H9 (cell line): ENCODE measurements around the gene GALT. TPM values are rescaled to one million over a fixed set of nuclear protein-coding genes. Genes with fewer than 3 reads are reported as not detected.

Experiments
- DNase-seq: peaks from one replicate; pipeline ENCODE4 v3.0.0-alpha.2; 2017
- H2AFZ ChIP-seq: one replicate; pipeline ENCODE4 v1.6.1; 2013; ENCODE audit warnings: mild to moderate bottlenecking, low read length, control low read depth, moderate library complexity
- H2AK5ac ChIP-seq: 2 replicates; pipeline ENCODE4 v1.6.1; 2013; ENCODE audit warnings: low read length, control low read depth, mixed read lengths; ENCODE audit not compliant: insufficient read length
- H2BK120ac ChIP-seq: one replicate; pipeline ENCODE4 v1.6.1; 2013; ENCODE audit warnings: low read depth, mild to moderate bottlenecking, low read length, control low read depth, inconsistent platforms; ENCODE audit not compliant: poor library complexity, severe bottlenecking
- H2BK12ac ChIP-seq: 2 replicates; pipeline ENCODE4 v1.6.1; 2013; ENCODE audit warnings: low read length, control low read depth, mixed read lengths, low read depth; ENCODE audit not compliant: insufficient read length
- H2BK15ac ChIP-seq: 2 replicates; pipeline ENCODE4 v1.6.1; 2013; ENCODE audit warnings: low read depth, low read length, control low read depth
- H2BK20ac ChIP-seq: one replicate; pipeline ENCODE4 v1.6.1; 2013; ENCODE audit warnings: low read depth, mild to moderate bottlenecking, low read length, control low read depth, inconsistent platforms; ENCODE audit not compliant: poor library complexity, severe bottlenecking
- H2BK5ac ChIP-seq: 2 replicates; pipeline ENCODE4 v1.6.1; 2013; ENCODE audit warnings: low read length, control low read depth, mixed read lengths; ENCODE audit not compliant: insufficient read length
- H3K14ac ChIP-seq: 2 replicates; pipeline ENCODE4 v1.6.1; 2013; ENCODE audit warnings: low read length, control low read depth; ENCODE audit not compliant: insufficient read depth
- H3K18ac ChIP-seq: 2 replicates; pipeline ENCODE4 v1.6.1; 2013; ENCODE audit warnings: low read depth, mild to moderate bottlenecking, mixed read lengths, low read length, control low read depth; ENCODE audit not compliant: insufficient read length
- H3K23ac ChIP-seq: 2 replicates; pipeline ENCODE4 v1.6.1; 2013; ENCODE audit warnings: low read length, control low read depth, mixed read lengths, low read depth; ENCODE audit not compliant: insufficient read length
- H3K23me2 ChIP-seq: 2 replicates; pipeline ENCODE4 v1.6.1; 2013; ENCODE audit warnings: low read depth, mild to moderate bottlenecking, mixed read lengths, low read length, control low read depth; ENCODE audit not compliant: insufficient read length, poor library complexity, severe bottlenecking
- H3K27ac ChIP-seq: 2 replicates; pipeline ENCODE4 v1.5.1; 2013; ENCODE audit warnings: low read length, control low read depth, mixed read lengths, low read depth; ENCODE audit not compliant: insufficient read length
- H3K27me3 ChIP-seq: 2 replicates; pipeline ENCODE4 v1.6.1; 2013; ENCODE audit warnings: low read length, control low read depth, inconsistent platforms; ENCODE audit not compliant: insufficient read depth
- H3K4ac ChIP-seq: 2 replicates; pipeline ENCODE4 v1.6.1; 2013; ENCODE audit warnings: low read depth, mild to moderate bottlenecking, control low read depth, inconsistent platforms, low read length, moderate library complexity
- H3K4me1 ChIP-seq: 2 replicates; pipeline ENCODE4 v1.6.1; 2013; ENCODE audit warnings: low read length, control low read depth, inconsistent platforms; ENCODE audit not compliant: insufficient read depth
- H3K4me2 ChIP-seq: 2 replicates; pipeline ENCODE4 v1.6.1; 2013; ENCODE audit warnings: low read length, control low read depth, mixed read lengths; ENCODE audit not compliant: insufficient read length, insufficient read depth
- H3K56ac ChIP-seq: 2 replicates; pipeline ENCODE4 v1.6.1; 2013; ENCODE audit warnings: low read depth, mild to moderate bottlenecking, mixed read lengths, low read length, control low read depth; ENCODE audit not compliant: insufficient read length
- H3K79me1 ChIP-seq: 2 replicates; pipeline ENCODE4 v1.6.1; 2013; ENCODE audit warnings: low read depth, mild to moderate bottlenecking, moderate library complexity, low read length, control low read depth, inconsistent platforms; ENCODE audit not compliant: insufficient read depth, poor library complexity, severe bottlenecking
- H3K79me2 ChIP-seq: 2 replicates; pipeline ENCODE4 v1.6.1; 2013; ENCODE audit warnings: low read length, control low read depth, inconsistent platforms; ENCODE audit not compliant: insufficient read depth
- H3K9ac ChIP-seq: 2 replicates; pipeline ENCODE4 v1.6.1; 2013; ENCODE audit warnings: low read length, control low read depth, mixed read lengths; ENCODE audit not compliant: insufficient read length; ENCODE audit errors: extremely low read depth
- H3K9me3 ChIP-seq: one replicate; pipeline ENCODE4 v1.6.1; 2013; ENCODE audit warnings: low read depth, low read length, inconsistent platforms; ENCODE audit not compliant: control insufficient read depth
- H3T11ph ChIP-seq: one replicate; pipeline ENCODE4 v1.6.1; 2013; ENCODE audit warnings: mild to moderate bottlenecking, low read length, control low read depth, inconsistent platforms
- H4K20me1 ChIP-seq: one replicate; pipeline ENCODE4 v1.6.1; 2013; ENCODE audit not compliant: control insufficient read depth, insufficient read length, insufficient read depth
- H4K5ac ChIP-seq: 2 replicates; pipeline ENCODE4 v1.6.1; 2013; ENCODE audit warnings: low read depth, mild to moderate bottlenecking, mixed read lengths, low read length, control low read depth; ENCODE audit not compliant: insufficient read length
- H4K8ac ChIP-seq: replicated peaks from 2 replicates; pipeline ENCODE4 v1.6.1; 2013; ENCODE audit warnings: low read length, control low read depth, mixed read lengths, low read depth; ENCODE audit not compliant: insufficient read length
- H4K91ac ChIP-seq: 2 replicates; pipeline ENCODE4 v1.6.1; 2013; ENCODE audit warnings: low read depth, mild to moderate bottlenecking, moderate library complexity, mixed read lengths, low read length, control low read depth; ENCODE audit not compliant: insufficient read length
- H3K27ac Mint-ChIP-seq, 3 experiments: 2 replicates in 2 of 3; 3 replicates in 1 of 3; pipeline ENCODE4 v1.8.0; 2020 to 2021; ENCODE audit warnings: mixed read lengths in 3 of 3, mild to moderate bottlenecking in 1 of 3, moderate library complexity in 1 of 3
- H3K27me3 Mint-ChIP-seq: 2 replicates; pipeline ENCODE4 v1.8.0; 2021; ENCODE audit warnings: low read depth, mild to moderate bottlenecking, moderate library complexity, mixed read lengths
- H3K36me3 Mint-ChIP-seq, 3 experiments: 2 replicates in 2 of 3; 3 replicates in 1 of 3; pipeline ENCODE4 v1.8.0; 2020 to 2021; ENCODE audit warnings: low read depth in 3 of 3, mixed read lengths in 3 of 3; ENCODE audit not compliant: insufficient read depth in 1 of 3
- H3K4me1 Mint-ChIP-seq, 2 experiments: 2 replicates each; pipeline ENCODE4 v1.8.0; 2020; ENCODE audit warnings: mixed read lengths in 2 of 2
- H3K4me3 Mint-ChIP-seq, 2 experiments: 2 replicates in 1 of 2; 3 replicates in 1 of 2; pipeline ENCODE4 v1.8.0; 2020 to 2021; ENCODE audit warnings: mild to moderate bottlenecking in 2 of 2, mixed read lengths in 2 of 2, moderate library complexity in 1 of 2
- H3K9me3 Mint-ChIP-seq, 2 experiments: 2 replicates in 1 of 2; 3 replicates in 1 of 2; pipeline ENCODE4 v1.8.0; 2020; ENCODE audit warnings: mild to moderate bottlenecking in 2 of 2, mixed read lengths in 2 of 2, moderate library complexity in 1 of 2
- WGBS: extraction: QIAGEN DNeasy Blood & Tissue Kit; methylation state at CpG from one replicate; pipeline ENCODE4 v1.1.7; 2013; ENCODE audit warnings: missing lambda C conversion rate, low lambda C conversion rate, mixed read lengths; ENCODE audit not compliant: insufficient read length; ENCODE audit errors: extremely low coverage; 5-methylcytosine and 5-hydroxymethylcytosine counted together
- total RNA-seq: library from RNA; stranded (reverse); gene quantifications from 2 replicates; pipeline ENCODE4 v1.2.1, GENCODE V29; 2021
- TF ChIP-seq, protein P1 (sequence below): fragments of 200-600 bp; sonication (generic); conservative IDR thresholded peaks from 3 replicates; pipeline ENCODE4 v1.8.0; 2021; ENCODE audit warnings: antibody characterized with exemption, mild to moderate bottlenecking

GALT gene
- total RNA-seq, 1 experiment from 2014 or later, result 41.5 TPM

- no peak overlapping the region for H3K18ac ChIP-seq
- H3K9me3 Mint-ChIP-seq, result peaks cover 4% of the 10 kb centered on the region in 2 experiments
- no peaks in the 10 kb centered on the region for H3K4me1 ChIP-seq
- H2BK120ac ChIP-seq, result no peak overlapping the region
- no peak overlapping the region for H4K8ac ChIP-seq
- no peak overlapping the region for H2BK15ac ChIP-seq
- no peak overlapping the region for H2BK12ac ChIP-seq
- H3K4me2 ChIP-seq, result no peak overlapping the region
- H3K27me3 Mint-ChIP-seq, result peaks cover 3% of the 10 kb centered on the region; the same call in 1 of the 2 replicates
- H3K23ac ChIP-seq, result no peak overlapping the region
- H4K5ac ChIP-seq, result no peak overlapping the region
- no peaks in the 10 kb centered on the region for H3K23me2 ChIP-seq
- H3T11ph ChIP-seq, result no peak overlapping the region
- TF ChIP-seq, protein P1, sequence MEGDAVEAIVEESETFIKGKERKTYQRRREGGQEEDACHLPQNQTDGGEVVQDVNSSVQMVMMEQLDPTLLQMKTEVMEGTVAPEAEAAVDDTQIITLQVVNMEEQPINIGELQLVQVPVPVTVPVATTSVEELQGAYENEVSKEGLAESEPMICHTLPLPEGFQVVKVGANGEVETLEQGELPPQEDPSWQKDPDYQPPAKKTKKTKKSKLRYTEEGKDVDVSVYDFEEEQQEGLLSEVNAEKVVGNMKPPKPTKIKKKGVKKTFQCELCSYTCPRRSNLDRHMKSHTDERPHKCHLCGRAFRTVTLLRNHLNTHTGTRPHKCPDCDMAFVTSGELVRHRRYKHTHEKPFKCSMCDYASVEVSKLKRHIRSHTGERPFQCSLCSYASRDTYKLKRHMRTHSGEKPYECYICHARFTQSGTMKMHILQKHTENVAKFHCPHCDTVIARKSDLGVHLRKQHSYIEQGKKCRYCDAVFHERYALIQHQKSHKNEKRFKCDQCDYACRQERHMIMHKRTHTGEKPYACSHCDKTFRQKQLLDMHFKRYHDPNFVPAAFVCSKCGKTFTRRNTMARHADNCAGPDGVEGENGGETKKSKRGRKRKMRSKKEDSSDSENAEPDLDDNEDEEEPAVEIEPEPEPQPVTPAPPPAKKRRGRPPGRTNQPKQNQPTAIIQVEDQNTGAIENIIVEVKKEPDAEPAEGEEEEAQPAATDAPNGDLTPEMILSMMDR, result no peak
- no peak overlapping the region for H3K4ac ChIP-seq
- no peak overlapping the region for H2AK5ac ChIP-seq
- H3K9me3 ChIP-seq, result no peaks in the 10 kb centered on the region
- H3K79me2 ChIP-seq, result no peaks in the 10 kb centered on the region
- H3K4me3 Mint-ChIP-seq, result no peak overlapping the region
- peaks cover 5 to 7% (median 5%) of the 10 kb centered on the region in 3 experiments for H3K36me3 Mint-ChIP-seq
- no peak overlapping the region for H2BK5ac ChIP-seq
- peaks cover 7% of the 10 kb centered on the region in 2 experiments for H3K4me1 Mint-ChIP-seq
- H4K20me1 ChIP-seq, result no peaks in the 10 kb centered on the region
- H3K9ac ChIP-seq, result no peak overlapping the region
- no peak overlapping the region for H2AFZ ChIP-seq
- H3K27ac Mint-ChIP-seq, result no peak overlapping the region
- DNase-seq, result no peak
- H3K14ac ChIP-seq, result no peak overlapping the region
- H3K79me1 ChIP-seq, result no peaks in the 10 kb centered on the region
- H4K91ac ChIP-seq, result no peak overlapping the region
- H2BK20ac ChIP-seq, result no peak overlapping the region
- 100% methylated on average over 1 of the region's 3 CpGs for WGBS
- H3K27ac ChIP-seq, result no peak overlapping the region
- no peak overlapping the region for H3K56ac ChIP-seq
- H3K27me3 ChIP-seq, result no peaks in the 10 kb centered on the region
Measured at GRCh38 chr9:34674440-34674839, 28.0 kb downstream of the GALT start.
